Karpas-422 (cell line): ENCODE data around the gene AMZ1. TPM values are rescaled to one million over a fixed set of nuclear protein-coding genes. Genes with fewer than 3 reads are reported as not detected.

Source experiments
- DNase-seq: peaks from one replicate; pipeline ENCODE4 v3.0.0-alpha.2; 2015
- H2AFZ ChIP-seq: fragments of 200-600 bp; sonication (generic); 2 replicates; pipeline ENCODE4 v1.6.1; 2014; ENCODE audit warnings: antibody characterized with exemption, low read length, mixed read lengths
- H3K27ac ChIP-seq: fragments of 200-600 bp; sonication (generic); 2 replicates; pipeline ENCODE4 v1.5.1; 2014; ENCODE audit warnings: mild to moderate bottlenecking, low read length, moderate library complexity
- H3K27me3 ChIP-seq: fragments of 200-600 bp; sonication (generic); 2 replicates; pipeline ENCODE4 v1.6.1; 2014; ENCODE audit warnings: low read length, mixed read lengths
- H3K36me3 ChIP-seq: fragments of 200-600 bp; sonication (generic); 2 replicates; pipeline ENCODE4 v1.6.1; 2014; ENCODE audit warnings: low read length, mixed read lengths; ENCODE audit not compliant: insufficient read depth
- H3K4me1 ChIP-seq: fragments of 200-600 bp; sonication (generic); 2 replicates; pipeline ENCODE4 v1.6.1; 2014; ENCODE audit warnings: mild to moderate bottlenecking, low read length, mixed read lengths
- H3K4me2 ChIP-seq: fragments of 200-600 bp; sonication (generic); 2 replicates; pipeline ENCODE4 v1.6.1; 2014; ENCODE audit warnings: low read length, low read depth, mild to moderate bottlenecking; ENCODE audit not compliant: poor library complexity, severe bottlenecking
- H3K4me3 ChIP-seq: fragments of 200-600 bp; sonication (generic); 2 replicates; pipeline ENCODE4 v1.5.1; 2014; ENCODE audit warnings: mild to moderate bottlenecking, antibody characterized with exemption, low read length, mixed read lengths
- H3K79me2 ChIP-seq: fragments of 200-600 bp; sonication (generic); 2 replicates; pipeline ENCODE4 v1.6.1; 2014; ENCODE audit warnings: mild to moderate bottlenecking, low read length, mixed read lengths
- H3K9ac ChIP-seq: fragments of 200-600 bp; sonication (generic); 2 replicates; pipeline ENCODE4 v1.6.0; 2014; ENCODE audit warnings: low read length
- H3K9me2 ChIP-seq: fragments of 200-600 bp; sonication (generic), shearing (Covaris generic); replicated peaks from 2 replicates; pipeline ENCODE4 v1.6.0; 2014; ENCODE audit warnings: mild to moderate bottlenecking, low read length, moderate library complexity; ENCODE audit not compliant: insufficient read depth
- H3K9me3 ChIP-seq: fragments of 300-700, 200-600 bp; sonication (generic); 2 replicates; pipeline ENCODE4 v1.6.1; 2014; ENCODE audit warnings: low read length, mixed read lengths
- H4K20me1 ChIP-seq: fragments of 200-600 bp; sonication (generic); 2 replicates; pipeline ENCODE4 v1.6.1; 2014; ENCODE audit warnings: mild to moderate bottlenecking, antibody characterized with exemption, low read length, low read depth; ENCODE audit not compliant: insufficient read depth
- total RNA-seq: library from RNA; depleted of rRNA; stranded (reverse); fragments of >200 nt; shearing (Covaris generic); gene quantifications from 2 replicates; pipeline ENCODE4 v1.2.3, GENCODE V29; 2014; ENCODE audit warnings: low replicate concordance

The AMZ1 gene
- total RNA-seq, 1 experiment from 2014 or later: not detected

DNA sequence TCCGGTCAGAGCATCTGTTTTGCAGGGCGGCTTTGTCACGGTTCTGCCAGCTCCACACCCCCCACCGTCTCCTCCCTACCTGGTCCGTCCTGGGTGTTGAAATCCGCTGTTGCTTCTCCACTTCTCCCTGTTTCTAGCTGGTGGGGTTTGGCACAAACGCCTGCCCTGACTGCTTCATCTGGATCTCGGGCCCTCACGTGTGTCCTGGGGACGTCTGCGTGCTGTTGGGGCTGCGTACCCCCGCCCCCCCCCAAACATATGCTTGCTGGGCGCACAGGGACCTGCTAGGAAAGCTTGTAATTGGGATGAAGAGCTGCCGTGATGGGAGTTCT lies 11.3 kb downstream of the AMZ1 start:
- no peak for DNase-seq
- Histone ChIP-seq H3K4me1 (no peaks in the 10 kb centered on the region), H3K9me3 (no peaks in the 10 kb centered on the region), H3K27ac (no peak overlapping the region), H3K9ac (no peak overlapping the region), H3K9me2 (no peaks in the 10 kb centered on the region), H3K36me3 (no peaks in the 10 kb centered on the region), H4K20me1 (no peaks in the 10 kb centered on the region), H3K27me3 (no peaks in the 10 kb centered on the region), H3K4me2 (no peak overlapping the region), H2AFZ (no peak overlapping the region), H3K4me3 (no peak overlapping the region), H3K79me2 (no peaks in the 10 kb centered on the region)

GRCh38 chr7:2700141-2700850 lies 12.3 kb downstream of the AMZ1 start:
- no peaks in the 10 kb centered on the region for H3K79me2 ChIP-seq
- no peak overlapping the region for H3K9ac ChIP-seq
- no peaks in the 10 kb centered on the region for H3K9me2 ChIP-seq
- H4K20me1 ChIP-seq: no peaks in the 10 kb centered on the region
- no peaks in the 10 kb centered on the region for H3K4me1 ChIP-seq
- peak; percentile 17 for DNase-seq
- no peak overlapping the region for H3K4me2 ChIP-seq
- H2AFZ ChIP-seq: no peak overlapping the region
- H3K9me3 ChIP-seq: no peaks in the 10 kb centered on the region
- H3K36me3 ChIP-seq: no peaks in the 10 kb centered on the region
- no peak overlapping the region for H3K4me3 ChIP-seq
- H3K27ac ChIP-seq: no peak overlapping the region
- no peaks in the 10 kb centered on the region for H3K27me3 ChIP-seq

GRCh38 chr7:2701424-2701823 lies 13.4 kb downstream of the AMZ1 start:
- no peak for DNase-seq
- Histone ChIP-seq H3K36me3 (no peaks in the 10 kb centered on the region), H3K9ac (no peak overlapping the region), H3K4me1 (no peaks in the 10 kb centered on the region), H3K27me3 (no peaks in the 10 kb centered on the region), H3K9me2 (no peaks in the 10 kb centered on the region), H3K27ac (no peak overlapping the region), H3K4me2 (no peak overlapping the region), H3K9me3 (no peaks in the 10 kb centered on the region), H2AFZ (no peak overlapping the region), H3K79me2 (no peaks in the 10 kb centered on the region), H4K20me1 (no peaks in the 10 kb centered on the region), H3K4me3 (no peak overlapping the region)

DNA sequence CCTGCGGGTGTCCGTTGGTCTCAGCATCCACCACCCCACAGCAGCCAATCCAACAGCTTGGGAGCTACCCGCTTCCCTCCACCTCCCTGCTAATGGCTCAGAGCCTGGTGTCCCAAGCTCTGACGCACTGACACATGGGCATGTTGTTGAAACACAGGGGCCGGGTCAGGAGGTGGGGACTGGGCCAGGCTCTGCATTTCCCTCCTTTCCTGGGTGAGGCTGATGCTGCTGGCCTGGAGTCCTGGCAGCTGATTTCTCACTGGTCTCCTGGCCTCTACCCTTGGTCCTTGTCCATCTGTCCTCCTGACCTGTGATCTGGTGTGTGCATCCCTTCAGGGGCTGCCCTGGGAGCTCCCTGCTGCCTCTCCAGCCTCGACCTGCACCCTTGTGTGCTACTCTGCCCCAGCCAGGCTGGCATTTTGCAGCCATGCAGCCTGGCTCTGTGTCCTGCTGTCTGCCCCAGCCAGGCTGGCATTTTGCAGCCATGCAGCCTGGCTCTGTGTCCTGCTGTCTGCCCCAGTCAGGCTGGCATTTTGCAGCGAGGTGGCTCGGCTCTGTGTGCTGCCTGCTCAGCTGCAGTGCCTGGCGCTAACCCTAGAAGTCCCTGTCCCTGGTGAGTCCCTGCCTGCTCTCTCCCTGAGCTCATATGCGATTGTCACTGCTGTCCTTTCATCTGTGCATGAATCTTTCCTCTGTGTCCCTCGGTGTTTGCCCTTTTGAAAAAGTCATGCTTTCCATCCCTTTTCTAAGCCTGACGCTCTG lies 14.0 kb downstream of the AMZ1 start:
- no peaks in the 10 kb centered on the region for H3K9me3 ChIP-seq
- no peaks in the 10 kb centered on the region for H3K36me3 ChIP-seq
- no peaks in the 10 kb centered on the region for H3K79me2 ChIP-seq
- H3K27ac ChIP-seq: no peak overlapping the region
- no peak overlapping the region for H3K9ac ChIP-seq
- no peaks in the 10 kb centered on the region for H3K27me3 ChIP-seq
- no peak overlapping the region for H2AFZ ChIP-seq
- H3K4me2 ChIP-seq: no peak overlapping the region
- peak; percentile 38 for DNase-seq
- H3K9me2 ChIP-seq: no peaks in the 10 kb centered on the region
- no peak overlapping the region for H3K4me3 ChIP-seq
- no peaks in the 10 kb centered on the region for H3K4me1 ChIP-seq
- H4K20me1 ChIP-seq: no peaks in the 10 kb centered on the region

GRCh38 chr7:2702594-2702957 lies 14.6 kb downstream of the AMZ1 start:
- Histone ChIP-seq H3K4me3 (no peak overlapping the region), H3K4me1 (no peaks in the 10 kb centered on the region), H3K79me2 (no peaks in the 10 kb centered on the region), H3K9ac (no peak overlapping the region), H3K9me2 (no peaks in the 10 kb centered on the region), H3K9me3 (no peaks in the 10 kb centered on the region), H3K36me3 (no peaks in the 10 kb centered on the region), H3K27ac (no peak overlapping the region), H2AFZ (no peak overlapping the region), H3K4me2 (no peak overlapping the region), H3K27me3 (no peaks in the 10 kb centered on the region), H4K20me1 (no peaks in the 10 kb centered on the region)
- DNase-seq: no peak

DNA sequence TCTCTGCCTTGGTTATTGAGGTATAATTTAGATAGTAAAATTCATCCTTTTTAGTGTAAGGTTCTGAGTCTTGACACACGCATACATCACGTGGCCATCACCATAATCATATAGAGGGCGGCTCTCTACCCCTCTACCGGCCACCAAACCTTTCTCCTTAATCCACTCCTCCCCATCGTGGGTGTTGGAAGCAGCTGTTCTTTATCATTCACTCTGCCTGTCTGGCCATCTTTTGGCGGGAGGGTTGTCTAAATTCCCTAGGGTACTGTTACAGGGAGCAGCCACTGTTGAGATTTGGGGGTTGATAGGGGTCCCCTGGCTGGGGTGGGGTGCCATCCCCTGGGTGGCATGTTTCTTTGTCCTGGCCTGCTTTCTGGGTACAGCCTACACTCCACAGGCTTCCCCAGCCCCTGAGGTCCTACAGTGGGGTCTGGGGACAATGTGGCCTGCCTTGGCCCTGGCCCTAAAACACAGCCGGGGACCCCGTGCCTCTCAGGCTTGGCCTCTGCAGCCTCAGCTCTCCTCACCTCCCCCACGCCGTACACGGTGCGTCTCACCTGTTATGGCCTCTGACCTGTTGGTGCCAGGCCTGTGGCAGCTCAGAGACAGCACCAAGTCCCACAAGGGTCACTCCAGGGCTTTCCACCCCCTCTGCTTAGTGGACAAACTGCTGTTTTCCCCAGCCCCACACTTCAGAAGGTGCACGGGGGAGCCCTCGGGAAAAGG lies 17.5 kb downstream of the AMZ1 start:
- no peak for DNase-seq
- Histone ChIP-seq H3K36me3 (no peaks in the 10 kb centered on the region), H3K9ac (no peak overlapping the region), H3K27ac (no peak overlapping the region), H2AFZ (no peak overlapping the region), H3K4me1 (peaks cover 6% of the 10 kb centered on the region), H3K4me2 (no peak overlapping the region), H3K9me2 (no peaks in the 10 kb centered on the region), H3K79me2 (no peaks in the 10 kb centered on the region), H3K4me3 (no peak overlapping the region), H4K20me1 (no peaks in the 10 kb centered on the region; the same call in 1 of the 2 replicates), H3K9me3 (no peaks in the 10 kb centered on the region), H3K27me3 (no peaks in the 10 kb centered on the region)

DNA sequence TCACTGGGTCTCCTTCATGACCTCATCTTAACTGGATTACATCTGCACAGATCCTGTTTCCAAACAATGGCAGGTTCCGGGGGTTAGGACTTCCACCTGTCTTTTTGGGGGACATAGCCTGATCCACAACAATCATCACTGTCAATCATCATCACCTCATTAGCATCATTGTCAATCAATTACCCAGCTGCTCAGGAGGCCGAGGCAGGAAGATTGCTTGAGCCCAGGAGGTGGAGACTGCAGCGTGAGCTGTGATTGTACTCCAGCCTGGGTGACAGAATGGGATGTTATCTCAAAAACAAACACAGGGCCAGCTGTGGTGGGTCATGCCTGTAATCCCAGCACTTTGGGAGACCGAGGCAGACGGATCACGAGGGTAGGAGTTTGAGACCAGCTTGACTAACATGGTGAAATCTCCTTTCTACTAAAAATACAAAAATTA lies 18.7 kb downstream of the AMZ1 start:
- no peaks in the 10 kb centered on the region for H3K27me3 ChIP-seq
- H3K4me3 ChIP-seq: no peak overlapping the region

DNA sequence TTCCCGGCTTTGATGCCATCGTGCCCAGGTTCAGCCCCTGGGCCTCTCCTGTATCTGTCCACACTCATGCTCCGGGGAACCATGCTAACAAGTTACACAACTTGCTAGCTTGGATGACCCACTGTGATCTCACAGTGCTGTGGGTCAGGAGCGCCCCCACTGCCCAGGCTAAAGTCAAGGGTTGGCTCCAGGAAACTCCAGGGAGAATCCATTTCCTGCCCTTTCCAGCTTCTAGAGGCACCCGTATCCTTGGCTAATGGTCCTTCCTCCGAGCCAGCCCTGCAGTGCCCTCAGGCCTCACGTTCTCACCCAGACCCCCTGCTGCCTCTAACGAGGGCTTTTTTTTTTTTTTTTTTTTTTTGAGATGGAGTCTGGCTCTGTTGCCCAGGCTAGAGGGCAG lies 19.5 kb downstream of the AMZ1 start:
- peaks cover 6% of the 10 kb centered on the region for H3K4me1 ChIP-seq
- H3K36me3 ChIP-seq: no peaks in the 10 kb centered on the region
- no peak overlapping the region for H2AFZ ChIP-seq
- H3K4me3 ChIP-seq: no peak overlapping the region
- DNase-seq: no peak
- H3K27ac ChIP-seq: no peak overlapping the region
- H3K9ac ChIP-seq: no peak overlapping the region
- H3K4me2 ChIP-seq: no peak overlapping the region
- H3K27me3 ChIP-seq: no peaks in the 10 kb centered on the region
- H4K20me1 ChIP-seq: no peaks in the 10 kb centered on the region; the same call in 1 of the 2 replicates
- H3K9me3 ChIP-seq: no peaks in the 10 kb centered on the region
- no peaks in the 10 kb centered on the region for H3K79me2 ChIP-seq
- no peaks in the 10 kb centered on the region for H3K9me2 ChIP-seq

More for the DNA sequence above, 18.7 kb downstream of the AMZ1 start:
- H3K9ac ChIP-seq: no peak overlapping the region
- no peak overlapping the region for H2AFZ ChIP-seq
- H3K36me3 ChIP-seq: no peaks in the 10 kb centered on the region
- peaks cover 6% of the 10 kb centered on the region for H3K4me1 ChIP-seq
- no peak for DNase-seq
- H3K9me3 ChIP-seq: no peaks in the 10 kb centered on the region
- no peaks in the 10 kb centered on the region for H3K79me2 ChIP-seq
- no peak overlapping the region for H3K4me2 ChIP-seq
- H3K9me2 ChIP-seq: no peaks in the 10 kb centered on the region
- H3K27ac ChIP-seq: no peak overlapping the region
- H4K20me1 ChIP-seq: no peaks in the 10 kb centered on the region; the same call in 1 of the 2 replicates
